HG03558 (cell line): Measurements from ENCODE around the gene FAM53B.

ENCODE experiments used
- ATAC-seq: cut with Tn5 transposase; IDR thresholded peaks from one replicate; pipeline ENCODE4 v1.9.1; 2021; ENCODE audit warnings: moderate number of reproducible peaks; ENCODE audit not compliant: unreplicated experiment; ENCODE audit errors: extremely low read depth

The FAM53B gene

GRCh38 chr10:124569623-124570470 lies 174.3 kb downstream of the FAM53B start:
- no peak for ATAC-seq
